Spleen (tissue), 7 donors: ENCODE measurements around the gene RAD51B.

Experiments used
- POLR2A ChIP-seq, 3 donors: fragments of 450-650 bp; IDR thresholded peaks; one replicate each; pipeline ENCODE4 v1.5.1; 2017; ENCODE audit warnings: antibody characterized with exemption in 3 of 3, mild to moderate bottlenecking in 1 of 3
- POLR2AphosphoS5 ChIP-seq, 3 donors: sonication (generic); formaldehyde crosslinking; IDR thresholded peaks; one replicate each; pipeline ENCODE4 v1.5.1; 2017; ENCODE audit warnings: antibody characterized with exemption in 3 of 3
- TF ChIP-seq, protein P1 (sequence below), 11 experiments: fragments of 200-600 bp in 7 of 11; fragments of 450-650 bp in 4 of 11; sonication (generic) in 4 of 11; IDR thresholded peaks in 8 of 11; conservative IDR thresholded peaks in 3 of 11; 1 replicate in 7 of 11; 2 replicates in 4 of 11; pipeline versions ENCODE4 v1.4.0 to v1.8.0; 2016 to 2021; ENCODE audit warnings: antibody characterized with exemption in 11 of 11, inconsistent platforms in 4 of 11, mild to moderate bottlenecking in 1 of 11
- donor health status: DM: no; HTN: no; CAD: no; lungs with moderate emphysema.
- donor health status: DM: no; HTN: no; CAD: no.
- donor health status: DM: no; HTN: no; CAD: no.

DNA sequence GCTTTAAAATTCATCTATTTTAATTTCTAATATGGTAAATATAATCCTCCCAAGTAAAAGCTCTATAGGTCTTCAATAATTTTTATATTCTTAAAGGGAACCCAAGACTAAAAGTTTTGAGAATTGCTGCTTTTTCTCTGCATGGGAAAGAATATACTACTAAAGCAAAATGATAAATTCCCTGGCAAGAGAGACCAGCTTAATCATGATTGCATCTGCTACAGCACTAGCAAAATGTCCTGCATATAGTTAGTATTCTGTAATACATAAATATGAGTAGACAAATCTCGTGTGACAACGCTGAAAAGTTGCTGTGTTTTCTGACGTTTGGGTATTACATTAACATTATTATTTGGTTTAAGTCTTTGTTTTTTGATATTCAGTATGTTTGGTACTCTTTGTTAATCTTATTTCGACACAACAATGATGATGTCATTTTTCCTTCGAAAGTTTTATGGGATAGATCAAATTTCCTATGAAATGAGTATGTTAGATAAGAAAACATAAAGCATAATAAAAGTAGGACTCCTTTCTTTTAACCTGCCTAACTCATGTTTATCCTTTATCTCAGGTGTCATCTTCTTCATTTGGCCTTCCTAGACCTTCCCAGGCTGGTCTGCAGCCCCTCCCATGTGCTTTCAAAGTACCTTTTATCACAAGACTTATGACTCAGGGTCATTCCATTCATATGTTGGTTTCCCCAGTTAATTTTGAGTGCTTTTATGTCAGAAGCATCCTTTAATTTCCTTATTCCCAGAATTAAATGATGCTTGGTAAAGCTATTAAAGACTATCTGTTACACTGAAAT lies 321.9 kb downstream of the RAD51B start:
- TF ChIP-seq, protein P1, sequence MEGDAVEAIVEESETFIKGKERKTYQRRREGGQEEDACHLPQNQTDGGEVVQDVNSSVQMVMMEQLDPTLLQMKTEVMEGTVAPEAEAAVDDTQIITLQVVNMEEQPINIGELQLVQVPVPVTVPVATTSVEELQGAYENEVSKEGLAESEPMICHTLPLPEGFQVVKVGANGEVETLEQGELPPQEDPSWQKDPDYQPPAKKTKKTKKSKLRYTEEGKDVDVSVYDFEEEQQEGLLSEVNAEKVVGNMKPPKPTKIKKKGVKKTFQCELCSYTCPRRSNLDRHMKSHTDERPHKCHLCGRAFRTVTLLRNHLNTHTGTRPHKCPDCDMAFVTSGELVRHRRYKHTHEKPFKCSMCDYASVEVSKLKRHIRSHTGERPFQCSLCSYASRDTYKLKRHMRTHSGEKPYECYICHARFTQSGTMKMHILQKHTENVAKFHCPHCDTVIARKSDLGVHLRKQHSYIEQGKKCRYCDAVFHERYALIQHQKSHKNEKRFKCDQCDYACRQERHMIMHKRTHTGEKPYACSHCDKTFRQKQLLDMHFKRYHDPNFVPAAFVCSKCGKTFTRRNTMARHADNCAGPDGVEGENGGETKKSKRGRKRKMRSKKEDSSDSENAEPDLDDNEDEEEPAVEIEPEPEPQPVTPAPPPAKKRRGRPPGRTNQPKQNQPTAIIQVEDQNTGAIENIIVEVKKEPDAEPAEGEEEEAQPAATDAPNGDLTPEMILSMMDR (IDR thresholded peaks at IDR 0.05 in 8 of 11, conservative IDR thresholded peaks at IDR 0.05 in 3 of 11): no peak
- TF ChIP-seq POLR2A (IDR thresholded peaks at IDR 0.05): no peak
- no peak for TF ChIP-seq POLR2AphosphoS5 (IDR thresholded peaks at IDR 0.05)
